Osteoblast (primary cell): ENCODE results near the gene ABRAXAS1. TPM values are rescaled to one million over a fixed set of nuclear protein-coding genes. Genes with fewer than 3 reads are reported as not detected.
"Not testable (repeated sequence)": the region's sequence is repeated elsewhere in the genome, so short reads cannot be mapped to it uniquely, and the experiment has no call there.

Source experiments
- DNase-seq: peaks from one replicate; pipeline ENCODE4 v3.0.0; 2011; ENCODE audit warnings: low spot score, mixed read lengths; ENCODE audit not compliant: insufficient read length; ENCODE audit errors: missing footprints
- H2AFZ ChIP-seq: 2 replicates; pipeline ENCODE4 v1.6.0; 2011; ENCODE audit warnings: mild to moderate bottlenecking, low read length
- H3K27ac ChIP-seq: 2 replicates; pipeline ENCODE4 v1.5.1; 2011; ENCODE audit warnings: mild to moderate bottlenecking, low read depth, low read length, moderate library complexity
- H3K27me3 ChIP-seq: 2 replicates; pipeline ENCODE4 v1.6.0; 2012; ENCODE audit warnings: mild to moderate bottlenecking, control low read depth, inconsistent platforms, low read length, moderate library complexity; ENCODE audit not compliant: insufficient read depth
- H3K36me3 ChIP-seq: 2 replicates; pipeline ENCODE4 v1.5.1; 2011; ENCODE audit warnings: mild to moderate bottlenecking, low read length, control low read depth, moderate library complexity; ENCODE audit not compliant: insufficient read depth
- H3K4me1 ChIP-seq: 2 replicates; pipeline ENCODE4 v1.5.1; 2011; ENCODE audit warnings: mild to moderate bottlenecking, low read length, control low read depth, moderate library complexity; ENCODE audit not compliant: insufficient read depth
- H3K4me2 ChIP-seq: 2 replicates; pipeline ENCODE4 v1.6.0; 2011; ENCODE audit warnings: mild to moderate bottlenecking, low read length; ENCODE audit not compliant: insufficient read depth
- H3K4me3 ChIP-seq: fragments of 200-600 bp; sonication (generic); 3 replicates; pipeline ENCODE4 v1.5.1; 2012; ENCODE audit warnings: mild to moderate bottlenecking, low read length, inconsistent platforms; ENCODE audit not compliant: insufficient read depth
- H3K79me2 ChIP-seq: 2 replicates; pipeline ENCODE4 v1.6.0; 2012; ENCODE audit warnings: mild to moderate bottlenecking, low read length, control low read depth, inconsistent platforms; ENCODE audit not compliant: insufficient read depth
- H3K9me3 ChIP-seq: 2 replicates; pipeline ENCODE4 v1.5.1; 2011; ENCODE audit warnings: low read depth, low read length, control low read depth
- H4K20me1 ChIP-seq: 2 replicates; pipeline ENCODE4 v1.6.0; 2012; ENCODE audit warnings: mild to moderate bottlenecking, low read length, control low read depth; ENCODE audit not compliant: insufficient read depth
- total RNA-seq: library from RNA; depleted of rRNA; stranded (reverse); fragments of >200 nt; gene quantifications from 2 replicates; pipeline ENCODE4 v1.2.3, GENCODE V29; 2012
- TF ChIP-seq, protein P1 (sequence below): IDR thresholded peaks from 2 replicates; pipeline ENCODE4 v1.5.1; 2011; ENCODE audit warnings: mild to moderate bottlenecking, low read depth, low read length, moderate library complexity; ENCODE audit errors: extremely low read depth

The ABRAXAS1 gene
- total RNA-seq, 1 donor, result 17.4 TPM

DNA sequence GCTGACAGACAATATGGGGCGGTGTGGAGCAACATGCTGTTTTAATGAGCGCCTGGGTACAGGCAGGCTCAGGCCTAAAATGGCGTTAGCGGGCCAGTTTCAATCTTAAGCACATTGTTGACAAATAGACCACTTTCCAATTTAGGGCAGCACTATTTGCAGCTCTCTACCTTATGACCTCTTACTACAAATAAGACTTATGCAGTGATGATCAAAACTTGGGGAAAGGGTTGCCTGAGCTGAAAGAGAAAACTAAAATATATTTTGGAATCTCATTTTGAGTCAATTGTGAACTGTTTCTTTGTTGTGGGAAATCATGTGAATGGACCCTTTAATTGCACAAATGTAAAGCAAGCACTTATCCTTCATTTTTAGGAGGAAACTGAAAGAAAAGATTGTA lies 25.5 kb upstream of the ABRAXAS1 start:
- Histone ChIP-seq H4K20me1 (no peaks in the 10 kb centered on the region), H3K9me3 (no peaks in the 10 kb centered on the region), H3K27me3 (no peaks in the 10 kb centered on the region), H3K27ac (no peak overlapping the region), H3K79me2 (no peaks in the 10 kb centered on the region), H3K36me3 (no peaks in the 10 kb centered on the region), H2AFZ (no peak overlapping the region), H3K4me1 (no peaks in the 10 kb centered on the region), H3K4me2 (no peak overlapping the region), H3K4me3 (no peak overlapping the region)
- DNase-seq, result no peak
- TF ChIP-seq, protein P1, sequence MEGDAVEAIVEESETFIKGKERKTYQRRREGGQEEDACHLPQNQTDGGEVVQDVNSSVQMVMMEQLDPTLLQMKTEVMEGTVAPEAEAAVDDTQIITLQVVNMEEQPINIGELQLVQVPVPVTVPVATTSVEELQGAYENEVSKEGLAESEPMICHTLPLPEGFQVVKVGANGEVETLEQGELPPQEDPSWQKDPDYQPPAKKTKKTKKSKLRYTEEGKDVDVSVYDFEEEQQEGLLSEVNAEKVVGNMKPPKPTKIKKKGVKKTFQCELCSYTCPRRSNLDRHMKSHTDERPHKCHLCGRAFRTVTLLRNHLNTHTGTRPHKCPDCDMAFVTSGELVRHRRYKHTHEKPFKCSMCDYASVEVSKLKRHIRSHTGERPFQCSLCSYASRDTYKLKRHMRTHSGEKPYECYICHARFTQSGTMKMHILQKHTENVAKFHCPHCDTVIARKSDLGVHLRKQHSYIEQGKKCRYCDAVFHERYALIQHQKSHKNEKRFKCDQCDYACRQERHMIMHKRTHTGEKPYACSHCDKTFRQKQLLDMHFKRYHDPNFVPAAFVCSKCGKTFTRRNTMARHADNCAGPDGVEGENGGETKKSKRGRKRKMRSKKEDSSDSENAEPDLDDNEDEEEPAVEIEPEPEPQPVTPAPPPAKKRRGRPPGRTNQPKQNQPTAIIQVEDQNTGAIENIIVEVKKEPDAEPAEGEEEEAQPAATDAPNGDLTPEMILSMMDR, result no peak

DNA sequence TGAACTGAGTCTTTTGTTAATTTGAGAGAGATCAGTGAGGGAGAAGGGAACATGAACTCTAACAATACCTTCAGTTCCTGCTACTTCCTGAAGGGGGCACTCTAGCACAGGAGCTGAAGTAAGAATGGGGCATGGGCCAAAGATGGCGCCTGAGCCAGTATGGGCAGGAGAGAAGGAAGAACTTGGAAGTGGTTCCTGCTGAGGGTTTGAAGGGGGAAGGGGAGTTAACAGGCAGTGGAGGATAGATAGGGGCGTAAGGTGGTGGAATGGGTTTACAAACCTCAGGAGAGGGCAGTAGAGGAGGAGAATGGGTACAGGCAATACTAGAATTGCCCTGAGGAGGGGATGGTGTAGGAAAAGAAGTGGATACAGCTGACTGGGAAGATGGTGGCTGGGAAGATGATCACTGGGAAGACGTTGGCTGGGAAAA lies 24.3 kb upstream of the ABRAXAS1 start:
- H2AFZ ChIP-seq, result peak overlapping the region; percentile 95
- not testable (repeated sequence) for H3K9me3 ChIP-seq, H3K36me3 ChIP-seq, H4K20me1 ChIP-seq, H3K79me2 ChIP-seq, H3K4me1 ChIP-seq, H3K27me3 ChIP-seq, H3K4me3 ChIP-seq, H3K27ac ChIP-seq, H3K4me2 ChIP-seq
- TF ChIP-seq, protein P1, result peak; percentile 80
- peak; percentile 49 for DNase-seq

DNA sequence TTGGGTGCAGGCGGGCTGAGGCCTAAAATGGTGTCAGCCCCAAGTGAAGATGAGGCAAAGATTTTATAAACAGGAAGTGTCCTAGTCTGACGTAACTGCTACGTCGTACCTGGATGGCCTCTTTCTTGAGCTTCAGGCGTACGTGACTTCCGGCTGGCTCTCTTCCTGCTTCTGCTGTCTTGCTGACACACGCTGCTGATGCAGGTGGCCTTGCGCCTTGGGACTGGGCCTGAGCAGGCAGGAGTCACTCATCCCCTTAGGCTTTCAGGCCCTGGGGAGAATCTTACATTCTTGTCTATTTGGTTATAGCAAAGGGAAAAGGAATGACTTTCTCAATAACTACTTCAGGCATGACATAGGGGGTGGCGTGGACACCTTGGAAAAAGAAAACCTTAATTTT lies 20.1 kb upstream of the ABRAXAS1 start:
- H3K4me3 ChIP-seq, result no peak overlapping the region
- no peaks in the 10 kb centered on the region for H3K79me2 ChIP-seq
- H3K4me1 ChIP-seq, result no peaks in the 10 kb centered on the region
- no peaks in the 10 kb centered on the region for H4K20me1 ChIP-seq
- no peak overlapping the region for H3K4me2 ChIP-seq
- no peaks in the 10 kb centered on the region for H3K9me3 ChIP-seq
- H3K36me3 ChIP-seq, result no peaks in the 10 kb centered on the region
- no peak for DNase-seq
- H3K27me3 ChIP-seq, result peaks cover 5% of the 10 kb centered on the region
- H2AFZ ChIP-seq, result no peak overlapping the region
- H3K27ac ChIP-seq, result no peak overlapping the region
- TF ChIP-seq, protein P1, result no peak

DNA sequence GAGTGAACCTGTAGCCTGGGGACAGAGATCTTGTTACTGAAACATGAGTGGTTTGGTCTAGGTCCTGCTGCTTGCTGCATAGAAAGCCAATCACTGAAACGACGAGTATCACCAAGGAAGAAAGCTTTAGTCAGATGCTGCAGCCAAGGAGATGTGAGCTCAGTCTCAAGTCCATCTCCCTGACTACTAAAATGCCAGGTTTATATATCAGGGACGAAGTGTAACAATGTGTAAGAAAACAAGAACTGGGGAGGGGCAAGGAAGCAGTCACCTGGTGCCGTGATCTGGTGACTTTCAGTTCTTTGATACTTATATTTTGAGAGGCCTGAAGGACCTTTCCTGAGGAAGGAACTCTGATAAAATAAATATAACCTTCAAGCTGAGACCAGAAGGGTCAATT lies 19.6 kb upstream of the ABRAXAS1 start:
- Histone ChIP-seq H3K4me3 (no peak overlapping the region), H3K27ac (no peak overlapping the region), H2AFZ (peak overlapping the region; percentile 20), H3K27me3 (peaks cover 5% of the 10 kb centered on the region), H3K36me3 (no peaks in the 10 kb centered on the region), H3K4me1 (no peaks in the 10 kb centered on the region), H3K9me3 (no peaks in the 10 kb centered on the region), H3K79me2 (no peaks in the 10 kb centered on the region), H4K20me1 (no peaks in the 10 kb centered on the region), H3K4me2 (no peak overlapping the region)
- no peak for DNase-seq
- TF ChIP-seq, protein P1, result no peak
